ENCODE results near the gene LRRC4. TPM values are rescaled to one million over a fixed set of nuclear protein-coding genes. Genes with fewer than 3 reads are reported as not detected.

Gene LRRC4, protein sequence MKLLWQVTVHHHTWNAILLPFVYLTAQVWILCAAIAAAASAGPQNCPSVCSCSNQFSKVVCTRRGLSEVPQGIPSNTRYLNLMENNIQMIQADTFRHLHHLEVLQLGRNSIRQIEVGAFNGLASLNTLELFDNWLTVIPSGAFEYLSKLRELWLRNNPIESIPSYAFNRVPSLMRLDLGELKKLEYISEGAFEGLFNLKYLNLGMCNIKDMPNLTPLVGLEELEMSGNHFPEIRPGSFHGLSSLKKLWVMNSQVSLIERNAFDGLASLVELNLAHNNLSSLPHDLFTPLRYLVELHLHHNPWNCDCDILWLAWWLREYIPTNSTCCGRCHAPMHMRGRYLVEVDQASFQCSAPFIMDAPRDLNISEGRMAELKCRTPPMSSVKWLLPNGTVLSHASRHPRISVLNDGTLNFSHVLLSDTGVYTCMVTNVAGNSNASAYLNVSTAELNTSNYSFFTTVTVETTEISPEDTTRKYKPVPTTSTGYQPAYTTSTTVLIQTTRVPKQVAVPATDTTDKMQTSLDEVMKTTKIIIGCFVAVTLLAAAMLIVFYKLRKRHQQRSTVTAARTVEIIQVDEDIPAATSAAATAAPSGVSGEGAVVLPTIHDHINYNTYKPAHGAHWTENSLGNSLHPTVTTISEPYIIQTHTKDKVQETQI
- total RNA-seq (10 to 100 TPM in 2 of 5 donors, under 1 TPM in 2, not detected in 1; 0.45 to 61.8 (median 15.9) TPM), polyA plus RNA-seq (1 to 10 TPM in 2 of 3 donors, under 1 TPM in 1; 0.46 to 3.5 (median 1.1) TPM)
- long read RNA-seq, donor 1, partial matches to known transcripts: 0 of 1 reads
- long read RNA-seq, donor 1, other reads (novel, unspliced or antisense): 0 of 1 reads
- long read RNA-seq, donor 2: 0 reads
- long read RNA-seq, donor 3: 0 reads
- long read RNA-seq, donor 4: 0 reads
- long read RNA-seq, donor 5, partial matches to known transcripts: 0 of 2 reads
- long read RNA-seq, donor 5, other reads (novel, unspliced or antisense): 0 of 2 reads
- long read RNA-seq, donor 6, partial matches to known transcripts: 0 of 2 reads
- long read RNA-seq, donor 6, other reads (novel, unspliced or antisense): 0 of 2 reads
- long read RNA-seq, donor 7: 0 reads
- long read RNA-seq, donor 8: 0 reads
- long read RNA-seq, donor 9, partial matches to known transcripts: 209 of 215 reads
- long read RNA-seq, donor 9, other reads (novel, unspliced or antisense): 5 of 215 reads
- long read RNA-seq, donor 10: 0 reads

DNA sequence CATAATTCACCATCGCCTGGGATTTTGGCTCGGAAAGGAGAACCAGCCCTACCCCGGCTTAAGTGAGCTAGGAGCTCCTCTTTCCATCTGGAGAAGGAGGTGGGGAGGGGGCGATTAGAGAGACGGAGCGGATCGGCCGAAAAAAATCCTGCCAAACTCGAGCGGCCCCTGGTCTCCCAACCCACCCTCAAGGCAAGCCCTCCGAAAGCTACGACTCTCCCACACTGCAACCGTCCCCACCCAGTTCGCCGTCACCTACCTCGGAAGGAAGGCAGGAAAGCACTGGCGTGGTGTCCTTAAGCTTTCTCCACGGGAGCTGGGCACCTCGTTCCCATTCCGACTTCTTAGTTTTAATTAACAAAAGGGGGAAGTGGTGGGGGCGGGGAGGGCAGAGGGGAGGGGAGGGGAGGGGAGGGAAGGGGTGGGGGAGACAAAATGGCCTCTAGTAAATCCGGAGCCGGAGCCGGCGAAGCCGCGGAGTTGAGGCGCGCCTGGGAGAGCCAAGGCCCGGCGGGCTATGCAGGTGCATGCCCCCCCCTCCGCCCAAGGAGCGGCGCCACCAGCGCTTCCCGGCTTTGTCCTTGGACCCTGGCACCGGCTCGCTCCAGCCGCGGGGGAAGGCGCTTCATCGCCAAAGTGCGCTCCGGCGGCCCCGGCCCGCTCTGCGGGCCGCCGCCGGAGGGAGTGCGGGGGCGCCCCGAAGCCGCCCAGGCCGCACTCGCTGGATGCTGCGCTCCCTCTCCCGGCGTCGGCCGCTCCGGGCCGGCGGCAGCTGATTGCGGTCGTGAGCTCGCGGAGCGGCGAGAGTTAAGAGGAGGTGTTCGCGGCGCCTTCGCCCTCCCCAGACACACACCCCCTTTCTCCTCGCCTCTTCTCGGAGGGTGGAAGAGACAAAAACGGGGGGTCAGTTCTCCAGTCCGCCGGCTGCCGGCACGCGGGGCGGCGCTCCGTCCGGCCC is at the start of gene LRRC4:
Gene LRRC4 (minus strand): TSS at position 784 of the 958 bp plus-strand sequence. CDS start 797 bp downstream, outside the sequence.
- peaks cover 26 to 67% (median 49%) of the 10 kb centered on the region in 4 donors for H3K4me1 ChIP-seq
- H3K4me3 ChIP-seq: peak within 1 kb of the TSS; percentile 55 to 75 (median 63)
- H3K36me3 ChIP-seq: peaks cover 3 to 11% (median 5%) of the 10 kb centered on the region in 4 donors
- H3K27me3 ChIP-seq: no peaks in the 10 kb centered on the region
- intact Hi-C loops (cut with DNase I; ENCODE audit: low total_unique reads): no loop called here
- peak within 1 kb of the TSS in 4 of 5 donors; percentile 47 to 77 (median 72) for H3K27ac ChIP-seq
- WGBS, 5 donors: 9 to 34% (median 14%) methylated on average over 29 to 86 of the region's 87 CpGs
- no peaks in the 10 kb centered on the region for H3K9me3 ChIP-seq
- TF ChIP-seq EP300 (IDR thresholded peaks at IDR 0.05): no peak
- TF ChIP-seq, protein P1, sequence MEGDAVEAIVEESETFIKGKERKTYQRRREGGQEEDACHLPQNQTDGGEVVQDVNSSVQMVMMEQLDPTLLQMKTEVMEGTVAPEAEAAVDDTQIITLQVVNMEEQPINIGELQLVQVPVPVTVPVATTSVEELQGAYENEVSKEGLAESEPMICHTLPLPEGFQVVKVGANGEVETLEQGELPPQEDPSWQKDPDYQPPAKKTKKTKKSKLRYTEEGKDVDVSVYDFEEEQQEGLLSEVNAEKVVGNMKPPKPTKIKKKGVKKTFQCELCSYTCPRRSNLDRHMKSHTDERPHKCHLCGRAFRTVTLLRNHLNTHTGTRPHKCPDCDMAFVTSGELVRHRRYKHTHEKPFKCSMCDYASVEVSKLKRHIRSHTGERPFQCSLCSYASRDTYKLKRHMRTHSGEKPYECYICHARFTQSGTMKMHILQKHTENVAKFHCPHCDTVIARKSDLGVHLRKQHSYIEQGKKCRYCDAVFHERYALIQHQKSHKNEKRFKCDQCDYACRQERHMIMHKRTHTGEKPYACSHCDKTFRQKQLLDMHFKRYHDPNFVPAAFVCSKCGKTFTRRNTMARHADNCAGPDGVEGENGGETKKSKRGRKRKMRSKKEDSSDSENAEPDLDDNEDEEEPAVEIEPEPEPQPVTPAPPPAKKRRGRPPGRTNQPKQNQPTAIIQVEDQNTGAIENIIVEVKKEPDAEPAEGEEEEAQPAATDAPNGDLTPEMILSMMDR (IDR thresholded peaks at IDR 0.05): peak in 2 of 7 experiments; percentile 12 to 16
- peak; percentile 48 to 81 for DNase-seq

DNA sequence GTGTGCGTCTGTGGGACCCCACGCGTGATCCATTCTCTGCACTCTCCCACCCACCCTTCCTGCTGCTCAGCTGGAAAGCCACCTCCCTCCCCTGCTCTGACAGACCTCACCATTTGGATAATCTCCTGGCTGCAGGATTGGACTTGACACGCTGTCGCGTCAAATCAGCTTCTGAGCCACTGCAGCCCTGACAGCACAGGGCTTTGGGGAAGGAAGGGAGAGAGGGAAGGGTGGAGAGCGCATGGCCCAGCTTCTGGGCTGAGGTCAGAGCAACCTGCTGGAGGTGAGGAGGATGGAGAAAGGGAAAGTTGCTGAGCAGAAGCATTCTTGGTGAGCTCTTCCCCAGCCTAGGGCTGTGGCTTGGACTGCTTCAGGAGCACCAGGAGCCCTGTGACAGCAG is 48.9 kb upstream of the LRRC4 start:
- intact Hi-C loops (cut with DNase I; ENCODE audit: low total_unique reads): no loop called here
- Histone ChIP-seq H3K27ac (no peak overlapping the region), H3K4me3 (no peak overlapping the region), H3K36me3 (peaks cover 35 to 95% (median 91%) of the 10 kb centered on the region in 4 donors), H3K4me1 (peaks cover 8 to 17% (median 14%) of the 10 kb centered on the region in 4 donors), H3K27me3 (no peaks in the 10 kb centered on the region), H3K9me3 (no peaks in the 10 kb centered on the region)
- TF ChIP-seq, protein P1 (IDR thresholded peaks at IDR 0.05): no peak
- TF ChIP-seq POLR2A (IDR thresholded peaks at IDR 0.05): no peak
- TF ChIP-seq POLR2AphosphoS5 (IDR thresholded peaks at IDR 0.05): no peak
- TF ChIP-seq EP300 (IDR thresholded peaks at IDR 0.05): no peak
- 93 to 97% (median 96%) methylated on average over 7 of the region's 7 CpGs for WGBS, 5 donors
- no peak for DNase-seq

DNA sequence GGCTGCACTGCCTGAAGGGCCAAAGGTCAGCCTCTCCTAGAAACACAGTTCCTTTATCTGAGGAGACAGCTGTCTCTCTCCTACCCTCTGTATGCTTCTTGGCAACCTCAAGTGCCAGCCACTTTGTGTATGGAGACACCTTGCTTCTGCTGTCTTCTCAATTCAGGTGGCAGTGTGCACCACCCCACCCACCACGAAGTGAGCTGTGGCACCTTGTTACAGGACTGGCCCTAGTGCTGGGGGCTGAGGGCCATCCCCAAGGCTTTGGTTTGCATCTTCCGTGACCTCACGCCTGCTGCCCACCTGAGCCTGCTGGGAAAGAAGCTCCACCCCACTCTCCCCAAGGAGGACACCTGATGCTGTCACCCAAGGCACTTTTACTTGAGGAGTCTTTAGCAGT is 47.1 kb upstream of the LRRC4 start:
- intact Hi-C loops (cut with DNase I; ENCODE audit: low total_unique reads): no loop called here
- H3K27ac ChIP-seq: no peak overlapping the region
- peaks cover 23 to 91% (median 87%) of the 10 kb centered on the region in 4 donors for H3K36me3 ChIP-seq
- no peak overlapping the region for H3K4me3 ChIP-seq
- H3K9me3 ChIP-seq: no peaks in the 10 kb centered on the region
- no peak for DNase-seq
- TF ChIP-seq EP300 (IDR thresholded peaks at IDR 0.05) (no peak), POLR2A (IDR thresholded peaks at IDR 0.05) (no peak), POLR2AphosphoS5 (IDR thresholded peaks at IDR 0.05) (no peak)
- TF ChIP-seq, protein P1 (IDR thresholded peaks at IDR 0.05): no peak
- peaks cover 8 to 17% (median 14%) of the 10 kb centered on the region in 4 donors for H3K4me1 ChIP-seq
- WGBS, 5 donors: 95 to 100% (median 98%) methylated on average over 3 of the region's 3 CpGs
- H3K27me3 ChIP-seq: no peaks in the 10 kb centered on the region

All from stomach (tissue), 19 donors.